OCI-M1 (cell line): ENCODE data around the gene SBF2.
A peak's percentile ranks its signal among the peaks of the same experiment; 100 is the strongest.

Experiments used
- DNase-seq: peaks from one replicate; lab custom pipeline; 2025; lab: John Stamatoyannopoulos, UW

SBF2 gene

DNA sequence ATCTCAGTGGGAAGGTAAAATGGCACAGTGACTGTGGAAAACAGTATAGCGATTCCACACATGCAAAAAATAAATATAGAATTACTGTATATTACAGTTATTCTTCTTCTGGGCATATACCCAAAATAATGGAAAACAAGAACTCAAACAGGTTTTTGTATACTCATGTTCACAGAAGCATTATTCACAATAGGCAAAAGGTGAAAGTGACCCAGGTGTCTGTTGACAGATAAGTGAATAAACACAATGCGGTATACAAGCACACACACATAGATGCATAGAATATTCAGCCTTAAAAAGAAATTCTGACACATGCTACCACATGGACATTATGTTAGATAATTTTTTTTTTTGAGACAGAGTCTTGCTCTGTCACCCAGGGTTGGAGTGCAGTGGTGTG, 397.1 kb downstream of the SBF2 start:
- DNase-seq = no peak

- DNase-seq = peak; percentile 13
Measured at GRCh38 chr11:9895006-9895405, 399.0 kb downstream of the SBF2 start.

- DNase-seq = no peak
Measured at GRCh38 chr11:9893474-9893873, 400.5 kb downstream of the SBF2 start.

GRCh38 chr11:9888938-9889337, 405.1 kb downstream of the SBF2 start:
- no peak for DNase-seq

DNA sequence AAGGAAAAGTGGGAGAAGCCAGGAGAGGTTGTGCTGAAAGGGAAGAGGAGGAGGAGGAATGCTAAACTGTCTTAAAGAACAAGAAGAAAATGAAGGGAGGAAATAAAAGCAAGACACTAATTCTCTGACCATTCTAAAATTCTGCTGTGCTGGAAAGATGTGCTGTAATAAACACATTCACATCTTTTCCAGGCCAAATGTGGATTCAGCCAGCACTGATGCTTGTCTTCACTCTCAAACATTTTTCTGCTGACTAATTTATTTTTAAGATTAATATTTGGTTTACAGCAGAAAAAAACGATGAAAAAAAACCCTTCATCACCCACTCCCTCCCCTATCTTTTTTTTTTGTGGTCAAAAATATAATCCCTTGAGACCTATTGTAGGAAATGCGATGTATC, 406.5 kb downstream of the SBF2 start:
- DNase-seq = no peak

DNA sequence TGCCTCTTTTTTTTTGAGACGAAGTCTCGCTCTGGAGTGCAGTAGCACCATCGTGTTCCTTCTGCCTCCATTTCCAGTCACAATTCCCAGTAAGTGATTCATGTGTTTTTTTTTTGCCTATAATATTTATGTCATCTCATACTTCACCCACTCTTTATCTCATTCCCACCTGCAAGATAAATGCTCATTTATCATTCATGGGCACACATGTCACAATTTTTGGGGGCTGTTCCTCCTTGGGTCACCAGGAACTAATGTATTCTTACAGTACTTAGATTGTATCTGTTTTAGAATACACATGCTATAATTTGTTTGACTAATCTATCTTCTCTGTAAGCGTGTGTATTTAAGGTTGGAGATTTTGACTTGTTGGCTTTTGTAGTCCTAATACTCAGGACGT, 407.4 kb downstream of the SBF2 start:
- DNase-seq = no peak

GRCh38 chr11:9884601-9885000, 409.4 kb downstream of the SBF2 start:
- DNase-seq = no peak

- DNase-seq = no peak
Measured at GRCh38 chr11:9880657-9881056, 413.4 kb downstream of the SBF2 start.

GRCh38 chr11:9878936-9879335, 415.1 kb downstream of the SBF2 start:
- no peak for DNase-seq

GRCh38 chr11:9876331-9876730, 417.7 kb downstream of the SBF2 start:
- DNase-seq = no peak

DNA sequence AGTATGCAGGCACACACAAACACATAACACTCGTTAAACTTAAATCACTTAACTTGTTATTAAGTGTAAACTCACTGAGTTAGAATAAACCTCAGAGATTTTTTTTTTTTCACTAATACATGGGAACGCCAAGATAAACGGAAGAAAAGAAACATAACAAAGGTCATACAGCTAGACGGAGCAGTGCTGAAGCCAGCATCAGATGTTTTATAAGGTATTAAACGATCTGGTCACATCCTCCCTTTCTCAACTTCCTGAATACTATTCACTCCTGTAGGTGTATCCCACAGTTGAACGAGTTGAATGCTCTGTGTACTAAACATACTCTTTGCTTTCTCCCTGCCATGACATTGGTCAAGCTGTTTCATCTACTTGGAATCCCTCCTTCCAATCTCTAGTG, 418.2 kb downstream of the SBF2 start:
- no peak for DNase-seq

- DNase-seq = no peak
Measured at GRCh38 chr11:9875399-9875798, 418.6 kb downstream of the SBF2 start.

GRCh38 chr11:9874466-9874865, 419.6 kb downstream of the SBF2 start:
- no peak for DNase-seq

GRCh38 chr11:9868641-9869040, 425.4 kb downstream of the SBF2 start:
- DNase-seq = no peak

- DNase-seq = no peak
Measured at GRCh38 chr11:9862981-9863380, 431.0 kb downstream of the SBF2 start.

GRCh38 chr11:9861860-9862725, 431.9 kb downstream of the SBF2 start:
- DNase-seq = peak; percentile 90

DNA sequence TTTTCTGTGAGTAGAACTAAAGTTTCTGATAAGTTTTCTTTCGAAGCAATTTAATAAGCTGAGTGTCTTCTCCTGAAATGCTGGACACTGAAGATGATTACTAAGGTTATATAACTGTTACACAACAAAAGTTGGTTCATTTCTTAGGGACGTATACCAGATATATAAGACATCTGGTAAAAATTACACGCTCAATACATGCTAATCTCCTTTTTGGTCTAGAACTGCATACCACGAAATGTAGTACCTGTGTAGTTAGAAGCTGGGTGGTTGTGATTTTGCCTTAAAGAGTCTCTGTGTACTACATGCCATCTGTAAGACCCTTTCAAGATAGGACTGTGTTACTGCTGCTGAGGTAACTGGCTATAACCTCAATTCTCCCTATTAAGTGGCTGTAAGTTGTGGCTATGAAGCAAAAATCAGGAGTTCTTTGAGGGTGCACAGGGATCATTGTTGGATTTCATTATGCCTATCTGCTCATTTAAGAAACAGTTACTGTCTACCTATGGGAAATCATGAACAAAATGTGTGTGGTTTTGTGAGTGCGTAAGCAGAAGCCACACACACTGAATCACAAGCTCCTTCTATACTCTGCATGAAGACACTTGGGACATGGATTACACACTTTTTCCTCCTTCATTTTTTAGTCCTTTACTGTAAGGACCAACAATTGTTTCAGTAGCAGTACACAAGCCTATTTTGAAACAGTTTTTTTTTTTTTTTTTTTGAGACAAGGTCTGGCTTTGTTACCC, 434.3 kb downstream of the SBF2 start:
- DNase-seq = no peak

GRCh38 chr11:9858822-9859221, 435.2 kb downstream of the SBF2 start:
- peak; percentile 65 for DNase-seq

GRCh38 chr11:9858218-9858617, 435.8 kb downstream of the SBF2 start:
- no peak for DNase-seq

- DNase-seq = no peak
Measured at GRCh38 chr11:9855579-9856287, 438.3 kb downstream of the SBF2 start.

- no peak for DNase-seq
Measured at GRCh38 chr11:9853929-9854552, 440.0 kb downstream of the SBF2 start.

- no peak for DNase-seq
Measured at GRCh38 chr11:9852465-9852864, 441.6 kb downstream of the SBF2 start.
